Omental fat pad (tissue), 4 donors: ENCODE data around the gene RUNX3. TPM values are rescaled to one million over a fixed set of nuclear protein-coding genes. Genes with fewer than 3 reads are reported as not detected.

Source experiments
- ATAC-seq: fragments of 150-250 bp; one replicate; pipeline ENCODE4 v1.9.1; 2016; ENCODE audit warnings: mild to moderate bottlenecking, moderate library complexity; ENCODE audit not compliant: low FRiP score
- DNase-seq: peaks from one replicate; pipeline ENCODE4 v3.0.0-alpha.2; 2019; ENCODE audit warnings: low spot score
- CTCF ChIP-seq, 3 donors: fragments of 450-650 bp; IDR thresholded peaks; one replicate each; pipeline ENCODE4 v1.5.1; 2016 to 2017; ENCODE audit warnings: antibody characterized with exemption in 3 of 3, mild to moderate bottlenecking in 3 of 3, moderate library complexity in 2 of 3
- total RNA-seq, 4 donors: library from RNA; depleted of rRNA; stranded (reverse); fragments of >200 nt; gene quantifications; one replicate each; pipeline ENCODE4 v1.1.0, GENCODE V29; 2016

RUNX3 gene
- total RNA-seq, 4 donors from 2014 or later: 1.6 to 6.7 (median 3.8) TPM

- TF ChIP-seq CTCF (IDR thresholded peaks at IDR 0.05): no peak
- ATAC-seq (no peak), DNase-seq (no peak)
Measured at GRCh38 chr1:24966724-24967346, 36.8 kb upstream of the RUNX3 start.

- no peak for TF ChIP-seq CTCF (IDR thresholded peaks at IDR 0.05)
- DNase-seq: no peak
- no peak for ATAC-seq
Measured at GRCh38 chr1:24966121-24966723, 36.1 kb upstream of the RUNX3 start.

GRCh38 chr1:24965571-24965930, 35.5 kb upstream of the RUNX3 start:
- no peak for ATAC-seq
- DNase-seq: no peak
- TF ChIP-seq CTCF (IDR thresholded peaks at IDR 0.05): no peak

- no peak for ATAC-seq
- TF ChIP-seq CTCF (IDR thresholded peaks at IDR 0.05): no peak
- no peak for DNase-seq
Measured at GRCh38 chr1:24964811-24965570, 34.9 kb upstream of the RUNX3 start.

GRCh38 chr1:24963943-24964693, 34.0 kb upstream of the RUNX3 start:
- no peak for ATAC-seq
- DNase-seq: no peak
- no peak for TF ChIP-seq CTCF (IDR thresholded peaks at IDR 0.05)

GRCh38 chr1:24963099-24963872, 33.2 kb upstream of the RUNX3 start:
- no peak for DNase-seq
- ATAC-seq: no peak
- TF ChIP-seq CTCF (IDR thresholded peaks at IDR 0.05): no peak
